GM10266 (cell line): Measurements from ENCODE around the gene HYAL3.
"Not testable (repeated sequence)": the region's sequence is repeated elsewhere in the genome, so short reads cannot be mapped to it uniquely, and the experiment has no call there.

Source experiments
- DNase-seq: peaks from one replicate; pipeline ENCODE4 v3.0.0; 2012; ENCODE audit errors: extremely low spot score
- CTCF ChIP-seq: IDR thresholded peaks from 2 replicates; pipeline ENCODE4 v1.5.1; 2012; ENCODE audit warnings: mild to moderate bottlenecking, low read depth; ENCODE audit not compliant: control insufficient read depth, insufficient read depth; ENCODE audit errors: missing control alignments

Gene HYAL3

GRCh38 chr3:50245831-50246516 is 53.2 kb downstream of the HYAL3 start:
- peak; percentile 99 for TF ChIP-seq CTCF
- peak; percentile 84 for DNase-seq

DNA sequence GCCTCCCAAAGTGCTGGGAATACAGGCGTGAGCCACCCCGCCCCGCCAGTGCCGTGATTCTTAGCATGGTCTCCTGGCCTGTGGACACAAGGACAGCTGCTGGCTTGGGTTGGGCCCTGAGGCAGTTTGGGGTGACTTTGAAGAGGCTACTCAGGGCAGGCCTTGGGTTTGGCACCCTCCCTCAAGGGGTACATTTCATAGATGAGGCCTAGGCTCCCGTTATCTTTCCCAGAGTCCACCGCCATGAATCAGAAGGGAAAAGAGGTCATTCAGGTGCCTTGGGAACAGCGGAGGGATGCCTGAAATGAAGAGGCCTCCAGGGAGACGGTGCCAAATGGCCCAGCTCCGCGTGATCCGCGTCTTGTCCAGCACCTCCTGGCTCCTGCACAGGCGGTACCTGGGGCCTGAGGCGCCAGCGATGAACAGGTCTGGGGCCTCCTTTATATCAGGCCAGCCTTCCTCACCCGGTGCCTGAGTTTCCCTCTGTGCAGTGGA is 53.9 kb downstream of the HYAL3 start:
- no peak for DNase-seq
- no peak for TF ChIP-seq CTCF

GRCh38 chr3:50244813-50245212 is 54.4 kb downstream of the HYAL3 start:
- not testable (repeated sequence) for DNase-seq

GRCh38 chr3:50243543-50243895 is 55.7 kb downstream of the HYAL3 start:
- DNase-seq = no peak
- no peak for TF ChIP-seq CTCF

DNA sequence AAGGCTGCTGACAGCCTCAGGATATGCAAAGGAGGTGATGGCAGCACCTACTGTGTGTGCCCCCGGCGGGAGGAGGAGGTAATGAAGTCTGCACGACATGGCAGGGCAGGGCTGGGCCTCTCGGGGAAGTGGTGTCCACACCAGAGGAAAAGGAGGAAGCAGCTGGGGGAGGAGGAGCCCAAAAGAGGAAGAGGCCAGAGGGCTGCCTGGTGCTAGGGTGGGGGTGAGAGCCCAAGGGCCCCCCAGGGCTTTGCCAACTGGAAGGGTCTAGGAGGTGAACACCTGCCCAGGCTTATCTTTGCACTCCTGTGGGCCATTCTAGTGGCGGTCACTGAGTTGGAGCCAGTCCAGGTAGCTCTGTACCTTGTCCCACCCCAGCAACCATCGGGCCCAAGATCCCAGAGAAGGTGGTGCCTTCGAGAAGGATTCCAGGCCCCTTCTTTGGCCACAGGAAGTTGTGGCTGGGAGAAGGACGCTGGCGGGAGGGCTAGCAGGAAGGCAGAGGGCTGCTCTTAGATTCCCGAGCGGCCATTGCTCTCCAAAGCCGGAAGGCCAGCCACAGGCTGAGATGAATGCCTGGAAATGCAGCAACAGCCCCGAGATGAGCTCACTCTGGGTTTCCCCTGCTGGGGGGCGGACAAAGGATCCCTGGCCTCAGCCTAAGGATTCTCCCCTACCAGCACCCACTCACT is 56.2 kb downstream of the HYAL3 start:
- TF ChIP-seq CTCF = no peak
- DNase-seq = no peak
